Activated T-helper 17 cell treated with anti-CD3 and anti-CD28 coated beads, Interleukin-2, amount 50 U/mL, for 72 hours (primary cell): ENCODE results near the gene VIPR2. TPM values are rescaled to one million over a fixed set of nuclear protein-coding genes. Genes with fewer than 3 reads are reported as not detected.
A peak's percentile ranks its signal among the peaks of the same experiment; 100 is the strongest.

Experiments used
- ATAC-seq: fragments of 150-1000 bp; cut with Tn5 transposase; replicated peaks from 2 replicates; pipeline ENCODE4 v1.10.0; 2021; ENCODE audit warnings: mild to moderate bottlenecking, moderate library complexity
- H3K27ac Mint-ChIP-seq: one replicate; pipeline ENCODE4 v1.8.0; 2022; ENCODE audit warnings: mixed read lengths
- H3K27me3 Mint-ChIP-seq: one replicate; pipeline ENCODE4 v1.8.0; 2022; ENCODE audit warnings: mixed read lengths
- H3K36me3 Mint-ChIP-seq: one replicate; pipeline ENCODE4 v1.8.0; 2022; ENCODE audit warnings: low read depth, mild to moderate bottlenecking, mixed read lengths
- H3K4me1 Mint-ChIP-seq: one replicate; pipeline ENCODE4 v1.8.0; 2022; ENCODE audit warnings: mixed read lengths
- H3K4me3 Mint-ChIP-seq: one replicate; pipeline ENCODE4 v1.8.0; 2022; ENCODE audit warnings: mild to moderate bottlenecking, mixed read lengths
- H3K9me3 Mint-ChIP-seq: one replicate; pipeline ENCODE4 v1.8.0; 2022; ENCODE audit warnings: mixed read lengths
- total RNA-seq, 2 donors: library from RNA; stranded (reverse); gene quantifications; one replicate each; pipeline ENCODE4 v1.2.3, GENCODE V29; 2022

The VIPR2 gene
- total RNA-seq, 2 donors from 2014 or later = 1.2 TPM; not detected in 1

DNA sequence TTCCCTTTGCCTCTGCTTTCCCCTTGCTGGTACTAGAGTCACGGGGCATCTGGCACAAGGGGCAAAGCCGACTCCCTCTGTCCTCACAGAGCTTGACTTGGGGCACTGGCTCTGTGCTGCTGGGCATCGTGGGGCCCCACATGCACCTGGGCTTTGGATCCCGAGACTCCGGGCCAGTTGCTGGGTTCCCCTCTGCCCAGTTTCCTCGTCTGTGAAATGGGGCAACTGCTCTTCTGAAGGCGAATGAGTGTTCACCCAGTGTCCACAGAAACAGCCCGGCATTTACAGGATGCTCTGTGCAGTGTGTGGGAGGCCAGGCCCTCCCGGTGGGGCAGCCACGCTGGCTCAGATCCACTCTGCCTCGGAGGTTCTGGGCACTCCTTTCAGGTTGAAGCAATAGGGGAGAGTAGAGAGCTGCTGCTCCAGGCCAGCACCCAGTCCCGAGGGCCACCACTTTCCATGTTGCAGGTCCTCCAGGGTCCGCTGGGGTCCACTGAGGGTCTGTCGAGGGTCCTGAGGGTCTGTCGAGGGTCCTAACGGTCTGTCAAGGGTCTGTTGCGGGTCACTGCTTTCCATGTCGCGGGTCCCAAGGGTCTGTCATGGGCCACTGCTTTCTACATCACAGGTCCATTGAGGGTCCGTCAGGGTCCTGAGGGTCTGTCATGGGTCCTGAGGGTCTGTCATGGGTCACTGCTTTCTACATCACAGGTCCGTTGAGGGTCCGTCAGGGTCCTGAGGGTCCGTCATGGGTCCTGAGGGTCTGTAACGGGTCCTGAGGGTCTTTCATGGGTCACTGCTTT lies 103.6 kb downstream of the VIPR2 start:
- Mint-ChIP-seq H3K27me3 (peaks cover 16% of the 10 kb centered on the region), H3K27ac (no peak overlapping the region), H3K9me3 (no peaks in the 10 kb centered on the region), H3K36me3 (no peaks in the 10 kb centered on the region), H3K4me3 (no peak overlapping the region), H3K4me1 (no peaks in the 10 kb centered on the region)
- ATAC-seq = no peak

DNA sequence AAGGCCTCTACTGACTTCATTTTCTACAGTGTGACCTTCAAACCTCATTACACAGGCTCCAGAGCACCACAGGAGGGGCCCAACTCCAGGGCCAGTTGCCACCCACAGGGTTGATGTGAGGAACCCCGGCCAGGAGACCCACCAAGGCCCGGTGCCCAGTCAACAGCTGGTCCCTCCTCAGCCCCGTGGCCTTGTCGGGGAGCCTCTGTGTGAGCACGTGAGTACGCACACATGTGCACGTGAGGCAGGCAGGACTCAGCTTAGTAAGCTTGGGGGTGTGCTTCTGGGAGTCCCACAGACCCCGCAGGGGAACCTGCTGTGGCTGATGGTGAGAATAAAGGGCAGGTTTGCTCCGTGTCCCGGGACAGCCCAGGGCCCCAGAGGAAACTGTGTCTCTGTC lies 104.5 kb downstream of the VIPR2 start:
- H3K4me1 Mint-ChIP-seq = no peaks in the 10 kb centered on the region
- no peaks in the 10 kb centered on the region for H3K36me3 Mint-ChIP-seq
- no peak overlapping the region for H3K4me3 Mint-ChIP-seq
- H3K27ac Mint-ChIP-seq = no peak overlapping the region
- no peaks in the 10 kb centered on the region for H3K9me3 Mint-ChIP-seq
- no peak for ATAC-seq
- H3K27me3 Mint-ChIP-seq = peaks cover 21% of the 10 kb centered on the region

DNA sequence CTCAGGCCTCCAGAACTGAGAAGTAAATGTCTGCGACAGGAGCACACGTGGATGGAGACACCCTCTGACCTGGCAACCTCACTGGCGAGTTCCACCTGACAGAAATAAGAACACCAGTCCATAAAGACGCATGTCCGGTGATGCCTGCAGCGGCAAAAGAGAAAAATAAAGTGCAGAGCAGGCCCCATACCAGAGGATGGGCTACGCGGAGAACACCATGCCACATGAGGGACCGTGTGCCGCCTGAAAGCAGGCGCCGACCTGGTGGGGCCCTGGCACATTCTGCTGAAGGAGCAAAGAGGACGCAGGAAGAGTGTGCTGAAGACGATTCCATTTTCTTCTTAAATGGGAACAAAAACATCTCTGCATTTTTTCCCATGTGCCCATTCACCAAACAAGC lies 105.0 kb downstream of the VIPR2 start:
- no peaks in the 10 kb centered on the region for H3K36me3 Mint-ChIP-seq
- H3K4me3 Mint-ChIP-seq = no peak overlapping the region
- no peaks in the 10 kb centered on the region for H3K4me1 Mint-ChIP-seq
- H3K27me3 Mint-ChIP-seq = peaks cover 17% of the 10 kb centered on the region
- no peaks in the 10 kb centered on the region for H3K9me3 Mint-ChIP-seq
- H3K27ac Mint-ChIP-seq = no peak overlapping the region
- ATAC-seq = no peak

DNA sequence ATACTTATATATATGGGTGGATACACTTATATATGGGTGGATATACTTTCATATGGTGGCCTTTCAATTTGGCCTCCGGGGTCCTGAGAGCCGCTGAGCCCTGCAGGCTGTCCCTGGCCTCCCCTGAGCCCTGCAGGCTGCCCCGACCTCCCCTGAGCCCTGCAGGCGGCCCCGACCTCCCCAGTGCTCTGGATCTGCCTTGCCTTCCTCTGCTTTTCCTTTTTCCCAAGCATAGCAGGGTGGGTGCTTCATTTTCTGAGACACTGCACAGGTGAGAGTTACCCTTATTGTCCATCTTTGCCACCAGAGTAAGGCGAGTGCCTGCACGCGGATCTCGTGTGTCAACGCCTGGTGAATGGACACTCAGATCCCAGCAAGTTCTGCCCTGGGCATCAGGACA lies 106.6 kb downstream of the VIPR2 start:
- Mint-ChIP-seq H3K36me3 (no peaks in the 10 kb centered on the region), H3K27me3 (peaks cover 18% of the 10 kb centered on the region), H3K9me3 (no peaks in the 10 kb centered on the region), H3K4me3 (no peak overlapping the region), H3K27ac (no peak overlapping the region), H3K4me1 (no peaks in the 10 kb centered on the region)
- no peak for ATAC-seq

DNA sequence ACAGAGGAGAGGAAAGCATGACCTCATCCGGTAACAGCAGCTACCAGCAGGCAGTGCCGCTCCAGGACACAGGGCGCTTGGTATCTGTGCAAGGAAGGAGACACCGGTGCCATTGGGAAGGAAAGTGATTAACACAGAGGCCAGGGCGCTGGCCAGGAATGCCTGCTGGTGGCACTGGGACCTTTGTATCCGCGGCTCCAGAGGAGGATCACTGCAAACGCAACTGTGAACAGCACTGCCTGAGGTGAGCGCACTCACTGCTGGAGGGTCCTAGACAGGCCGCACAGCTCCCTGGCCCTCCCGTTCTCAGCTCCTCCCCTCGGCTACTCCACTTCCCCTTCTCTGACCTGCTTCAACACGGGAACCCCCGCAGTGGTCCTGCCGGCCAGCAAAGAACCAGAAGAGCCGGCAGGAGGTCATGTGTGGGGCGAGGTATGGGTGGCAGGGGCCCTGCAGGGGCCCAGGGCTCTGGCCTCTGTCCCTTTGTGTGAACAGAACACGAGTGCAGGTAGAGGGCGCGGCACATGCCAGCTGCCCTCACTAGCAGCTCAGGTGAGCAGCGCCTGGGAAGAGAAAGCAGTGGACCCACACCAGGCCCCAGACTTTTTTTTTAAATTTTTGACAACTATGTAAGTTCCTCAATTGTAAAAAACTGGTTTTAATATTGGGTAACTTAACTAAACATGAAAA lies 107.6 kb downstream of the VIPR2 start:
- H3K27me3 Mint-ChIP-seq = peaks cover 19% of the 10 kb centered on the region
- no peaks in the 10 kb centered on the region for H3K4me1 Mint-ChIP-seq

DNA sequence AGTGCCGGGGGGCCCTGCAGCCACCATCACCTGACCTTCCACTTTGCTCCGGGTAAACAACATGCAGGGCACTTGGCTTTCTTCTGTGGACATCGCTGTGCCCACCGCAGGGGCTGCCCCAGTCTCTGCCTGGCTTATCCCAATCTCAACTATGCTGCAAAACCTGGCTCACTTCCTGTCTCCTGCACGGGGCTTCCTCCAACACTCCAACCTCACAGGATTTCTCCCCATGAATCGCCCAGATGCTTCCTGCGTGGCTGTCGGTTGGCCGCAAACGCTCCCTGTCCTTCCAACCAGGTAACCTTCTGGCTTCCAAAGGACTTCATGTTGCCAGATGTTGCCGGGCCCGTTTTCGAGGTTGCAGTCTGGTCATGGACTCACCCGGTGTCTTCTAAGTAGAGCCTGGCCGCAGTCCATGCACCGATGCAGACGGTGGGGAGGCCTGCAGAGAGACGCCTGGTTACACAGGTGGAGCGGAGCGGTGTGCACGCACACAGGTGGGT lies 109.0 kb downstream of the VIPR2 start:
- peaks cover 26% of the 10 kb centered on the region for H3K27me3 Mint-ChIP-seq
- no peaks in the 10 kb centered on the region for H3K36me3 Mint-ChIP-seq
- H3K4me1 Mint-ChIP-seq = no peaks in the 10 kb centered on the region
- no peak overlapping the region for H3K27ac Mint-ChIP-seq
- H3K9me3 Mint-ChIP-seq = no peaks in the 10 kb centered on the region
- H3K4me3 Mint-ChIP-seq = no peak overlapping the region
- ATAC-seq = no peak

More for the DNA sequence above, 107.6 kb downstream of the VIPR2 start:
- Mint-ChIP-seq H3K27ac (no peak overlapping the region), H3K4me3 (no peak overlapping the region), H3K9me3 (no peaks in the 10 kb centered on the region), H3K36me3 (no peaks in the 10 kb centered on the region)
- ATAC-seq = no peak

DNA sequence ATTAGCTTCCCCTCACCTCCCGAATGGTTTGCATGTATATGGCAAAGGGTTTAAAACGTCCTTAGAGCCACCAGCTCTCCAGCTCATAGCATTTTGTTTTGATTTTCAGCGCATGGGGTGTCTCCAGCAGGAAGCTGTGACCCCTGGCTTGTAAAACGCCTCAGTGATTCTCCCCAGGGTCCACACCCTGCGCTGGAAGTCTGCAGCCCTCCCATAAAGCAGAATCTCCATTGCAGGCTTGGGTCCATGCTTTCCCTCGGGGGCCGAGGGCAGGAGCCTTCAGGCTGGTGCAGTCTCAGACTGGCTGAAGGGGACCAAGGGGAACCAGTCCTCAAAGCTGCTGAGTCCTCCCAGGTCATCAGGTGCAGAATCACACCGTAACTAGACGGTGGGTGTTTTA lies 109.7 kb downstream of the VIPR2 start:
- no peak overlapping the region for H3K27ac Mint-ChIP-seq
- H3K4me1 Mint-ChIP-seq = no peaks in the 10 kb centered on the region
- H3K9me3 Mint-ChIP-seq = no peaks in the 10 kb centered on the region
- no peak for ATAC-seq
- H3K36me3 Mint-ChIP-seq = no peaks in the 10 kb centered on the region
- peaks cover 26% of the 10 kb centered on the region for H3K27me3 Mint-ChIP-seq
- H3K4me3 Mint-ChIP-seq = no peak overlapping the region

DNA sequence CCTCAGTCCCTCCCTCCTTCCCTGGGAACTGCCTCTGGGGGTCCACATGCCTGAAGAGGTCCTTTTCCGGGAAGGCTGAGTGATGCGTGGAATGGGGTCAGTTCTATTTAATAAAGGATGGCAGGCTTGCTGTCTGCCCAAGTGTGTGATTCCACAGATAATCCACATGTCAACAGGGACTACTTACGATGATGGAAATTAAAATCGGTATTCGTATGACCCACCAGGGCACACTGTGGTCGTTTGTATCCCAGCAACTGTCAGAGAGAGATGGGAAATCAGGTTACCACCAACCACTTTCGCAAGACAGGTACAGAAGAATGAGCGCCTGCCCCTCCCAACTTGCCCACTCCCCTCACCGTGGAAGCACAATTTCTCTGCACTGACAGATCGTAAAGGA lies 110.3 kb downstream of the VIPR2 start:
- Mint-ChIP-seq H3K4me1 (no peaks in the 10 kb centered on the region), H3K9me3 (no peaks in the 10 kb centered on the region), H3K27me3 (peaks cover 26% of the 10 kb centered on the region), H3K27ac (no peak overlapping the region), H3K36me3 (no peaks in the 10 kb centered on the region), H3K4me3 (no peak overlapping the region)
- no peak for ATAC-seq

DNA sequence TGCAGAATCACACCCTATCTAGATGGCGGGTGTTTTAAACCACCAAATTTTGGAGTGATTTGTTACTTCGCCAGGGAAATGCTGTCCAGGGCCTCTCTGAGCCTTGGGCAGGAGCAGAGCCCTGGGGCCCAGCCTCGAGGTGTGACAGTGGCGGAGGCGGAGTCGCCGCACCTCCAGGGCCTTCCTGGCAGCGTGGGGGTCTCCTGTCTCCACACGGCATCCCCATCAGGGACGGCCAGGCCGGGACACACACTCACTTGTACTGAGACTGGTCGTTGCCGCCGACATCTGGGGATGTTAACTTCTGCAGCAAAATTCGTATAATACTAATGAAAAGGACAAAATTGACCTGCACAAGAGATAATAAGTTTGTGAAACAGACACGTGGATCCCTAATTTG lies 110.7 kb downstream of the VIPR2 start:
- H3K36me3 Mint-ChIP-seq = no peaks in the 10 kb centered on the region
- H3K4me3 Mint-ChIP-seq = no peak overlapping the region
- ATAC-seq = no peak
- no peaks in the 10 kb centered on the region for H3K9me3 Mint-ChIP-seq
- H3K27ac Mint-ChIP-seq = no peak overlapping the region
- H3K4me1 Mint-ChIP-seq = no peaks in the 10 kb centered on the region
- peaks cover 26% of the 10 kb centered on the region for H3K27me3 Mint-ChIP-seq

DNA sequence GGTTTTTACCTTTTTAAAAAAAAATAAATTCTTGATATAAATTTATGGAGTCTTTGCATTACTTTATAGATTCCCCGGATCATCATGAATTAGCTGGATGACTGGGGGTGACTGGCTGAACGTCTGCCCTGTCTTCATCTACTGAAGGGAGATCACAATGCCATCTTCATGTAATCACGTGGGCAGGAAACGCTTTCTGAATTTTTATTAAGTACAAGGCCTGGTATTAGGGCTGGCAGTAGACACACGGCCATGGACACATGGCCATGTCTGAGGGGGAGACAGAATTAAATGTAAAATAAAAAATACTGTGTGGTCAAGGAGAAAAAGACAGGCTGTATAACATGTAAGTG lies 111.2 kb downstream of the VIPR2 start:
- no peaks in the 10 kb centered on the region for H3K9me3 Mint-ChIP-seq
- no peak overlapping the region for H3K27ac Mint-ChIP-seq
- H3K36me3 Mint-ChIP-seq = no peaks in the 10 kb centered on the region
- ATAC-seq = no peak
- no peaks in the 10 kb centered on the region for H3K4me1 Mint-ChIP-seq
- no peak overlapping the region for H3K4me3 Mint-ChIP-seq
- H3K27me3 Mint-ChIP-seq = peaks cover 25% of the 10 kb centered on the region

DNA sequence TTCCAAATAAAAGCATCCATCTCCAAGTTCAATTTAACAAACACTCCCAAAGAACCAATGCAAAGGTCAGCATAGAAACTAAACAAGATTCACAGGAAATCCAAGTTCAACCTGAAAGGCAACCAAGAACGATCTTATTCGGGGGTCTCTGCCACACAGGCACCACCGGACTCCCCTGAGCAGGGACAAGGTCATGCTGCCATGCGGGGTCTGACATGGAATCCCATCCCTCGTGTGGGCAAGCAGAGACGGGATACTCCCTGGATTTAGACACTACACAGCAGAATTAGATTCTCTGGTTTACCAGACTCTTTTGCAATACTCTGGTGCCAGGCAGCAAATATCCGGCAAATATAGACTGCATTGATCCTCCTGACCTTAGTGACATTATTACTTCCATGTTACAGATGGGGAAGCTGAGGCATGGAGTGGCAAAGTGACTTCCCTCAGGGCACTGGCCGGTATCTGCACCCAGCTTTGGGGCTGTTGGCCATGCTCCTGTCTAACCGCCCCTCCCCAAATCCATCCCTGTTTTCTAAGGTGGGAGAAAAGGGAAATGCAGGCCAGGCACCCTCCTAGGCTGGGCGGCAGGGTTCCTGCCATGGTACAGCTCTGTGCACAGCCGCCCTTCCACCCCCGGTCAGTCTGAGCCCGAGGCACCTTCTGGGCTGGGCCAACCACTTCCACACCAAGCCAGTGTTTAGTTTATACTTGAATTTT lies 111.8 kb downstream of the VIPR2 start:
- H3K27ac Mint-ChIP-seq = no peak overlapping the region

DNA sequence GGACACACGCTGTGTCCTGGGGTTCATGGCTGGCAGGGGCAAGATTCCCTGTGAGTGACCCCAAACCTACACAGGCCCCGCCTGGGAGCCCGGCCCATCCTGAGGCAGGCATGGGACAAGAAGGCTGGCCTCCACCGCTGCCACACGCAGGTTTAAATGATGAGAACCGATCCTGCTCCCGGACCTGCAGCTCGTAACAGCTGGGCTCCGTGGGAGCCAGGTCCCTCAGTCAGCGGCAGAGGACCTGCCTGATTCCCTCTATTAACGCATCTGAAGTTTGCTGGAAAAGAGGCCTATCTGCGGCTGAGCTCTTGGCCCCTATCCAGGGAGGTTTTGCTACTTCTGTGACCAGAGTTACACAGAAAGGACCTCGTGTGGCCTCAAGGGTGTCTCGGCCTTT lies 112.3 kb downstream of the VIPR2 start:
- no peaks in the 10 kb centered on the region for H3K9me3 Mint-ChIP-seq

More for the DNA sequence above, 111.8 kb downstream of the VIPR2 start:
- peaks cover 22% of the 10 kb centered on the region for H3K27me3 Mint-ChIP-seq
- ATAC-seq = no peak
- H3K9me3 Mint-ChIP-seq = no peaks in the 10 kb centered on the region
- no peaks in the 10 kb centered on the region for H3K36me3 Mint-ChIP-seq
- H3K4me1 Mint-ChIP-seq = no peaks in the 10 kb centered on the region
- no peak overlapping the region for H3K4me3 Mint-ChIP-seq

DNA sequence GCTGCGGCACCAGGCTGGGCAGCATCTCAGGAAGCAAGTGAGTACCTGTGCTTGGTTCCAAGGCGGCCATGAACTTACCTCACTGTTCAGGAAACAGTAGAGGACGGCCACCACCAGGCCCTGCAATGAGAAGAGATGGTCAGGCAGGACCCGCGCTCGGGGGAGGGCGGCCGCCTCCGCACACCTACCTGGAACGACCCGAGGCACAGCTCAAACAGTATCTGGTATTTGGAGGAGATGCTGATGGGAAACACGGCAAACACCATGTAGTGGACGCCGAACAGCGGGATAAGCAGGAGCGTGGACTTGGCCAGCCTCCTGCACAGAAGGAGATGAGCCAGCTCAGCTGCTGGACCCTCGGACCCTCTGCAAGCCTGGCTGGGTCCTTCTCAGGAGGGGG lies 112.9 kb downstream of the VIPR2 start:
- H3K36me3 Mint-ChIP-seq = no peaks in the 10 kb centered on the region
- no peak overlapping the region for H3K27ac Mint-ChIP-seq
- no peaks in the 10 kb centered on the region for H3K9me3 Mint-ChIP-seq
- H3K27me3 Mint-ChIP-seq = peaks cover 22% of the 10 kb centered on the region
- ATAC-seq = no peak
- H3K4me1 Mint-ChIP-seq = no peaks in the 10 kb centered on the region
- no peak overlapping the region for H3K4me3 Mint-ChIP-seq

More for the DNA sequence above, 112.3 kb downstream of the VIPR2 start:
- no peaks in the 10 kb centered on the region for H3K36me3 Mint-ChIP-seq
- no peak overlapping the region for H3K4me3 Mint-ChIP-seq
- H3K4me1 Mint-ChIP-seq = no peaks in the 10 kb centered on the region
- H3K27ac Mint-ChIP-seq = no peak overlapping the region
- peaks cover 22% of the 10 kb centered on the region for H3K27me3 Mint-ChIP-seq
- ATAC-seq = no peak

DNA sequence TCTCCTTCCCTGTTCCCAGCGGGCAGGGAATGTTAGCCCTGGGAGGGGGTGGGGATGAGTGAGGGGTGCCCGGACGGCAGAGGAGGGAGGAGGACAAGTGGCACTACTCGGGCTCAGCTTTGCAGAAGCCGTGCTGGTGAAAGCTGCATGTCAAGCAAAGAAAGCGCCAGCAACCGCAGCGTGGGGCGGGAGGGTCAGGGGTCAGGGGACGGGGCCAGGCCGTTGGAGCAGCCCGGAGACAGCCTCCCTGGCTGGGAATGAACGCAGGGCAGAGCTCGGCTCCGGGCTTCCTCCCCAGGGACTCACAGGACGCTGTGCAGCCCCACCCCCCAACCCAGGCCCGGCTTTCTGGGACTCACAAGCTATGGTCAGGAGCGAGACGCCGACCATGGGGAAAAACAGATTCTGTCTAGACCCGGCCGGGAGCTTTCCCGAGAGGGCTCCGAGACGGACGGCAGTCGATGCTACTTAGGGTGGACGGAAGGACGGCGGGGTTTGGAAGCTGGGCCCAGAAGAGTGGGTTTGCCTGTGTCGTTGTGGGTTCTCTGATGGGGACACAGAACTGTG lies 113.4 kb downstream of the VIPR2 start:
- ATAC-seq = no peak
- H3K27me3 Mint-ChIP-seq = peaks cover 22% of the 10 kb centered on the region
- H3K9me3 Mint-ChIP-seq = no peaks in the 10 kb centered on the region
- no peak overlapping the region for H3K27ac Mint-ChIP-seq
- no peaks in the 10 kb centered on the region for H3K4me1 Mint-ChIP-seq
- H3K36me3 Mint-ChIP-seq = no peaks in the 10 kb centered on the region
- H3K4me3 Mint-ChIP-seq = peak overlapping the region; percentile 42
